Natural killer cell (primary cell): ENCODE measurements around the gene GFRA1. TPM values are rescaled to one million over a fixed set of nuclear protein-coding genes. Genes with fewer than 3 reads are reported as not detected.

Source experiments
- ATAC-seq, 3 donors: fragments of 150-1000 bp in 2 of 3; fragments of 200-7000 bp in 1 of 3; cut with Tn5 transposase; 1 replicate in 1 of 3; 2 replicates in 2 of 3; pipeline ENCODE4 v1.10.0; 2021; ENCODE audit warnings: mild to moderate bottlenecking in 2 of 3, moderate library complexity in 2 of 3
- DNase-seq, 2 donors: peaks; one replicate each; pipeline versions ENCODE4 v3.0.0 to v3.0.0-alpha.2; 2013 to 2021; ENCODE audit warnings: mixed read lengths in 1 of 2
- H3K27ac ChIP-seq: one replicate; pipeline ENCODE4 v1.5.1; 2013; ENCODE audit warnings: mild to moderate bottlenecking, low read length
- H3K27me3 ChIP-seq: one replicate; pipeline ENCODE4 v1.6.1; 2013; ENCODE audit warnings: low read length; ENCODE audit not compliant: control insufficient read depth, insufficient read depth
- H3K36me3 ChIP-seq: one replicate; pipeline ENCODE4 v1.6.1; 2013; ENCODE audit warnings: low read length; ENCODE audit not compliant: control insufficient read depth, insufficient read depth
- H3K4me1 ChIP-seq: one replicate; pipeline ENCODE4 v1.6.1; 2013; ENCODE audit warnings: low read length; ENCODE audit not compliant: control insufficient read depth, insufficient read depth
- H3K4me3 ChIP-seq: one replicate; pipeline ENCODE4 v1.5.1; 2013; ENCODE audit warnings: low read length
- H3K9me3 ChIP-seq: one replicate; pipeline ENCODE4 v1.6.1; 2013; ENCODE audit warnings: low read length; ENCODE audit not compliant: control insufficient read depth, insufficient read depth
- H3K27ac Mint-ChIP-seq, 2 donors: one replicate each; pipeline ENCODE4 v1.8.0; 2022; ENCODE audit warnings: mild to moderate bottlenecking in 2 of 2, mixed read lengths in 2 of 2, moderate library complexity in 1 of 2
- H3K27me3 Mint-ChIP-seq, 2 donors: one replicate each; pipeline ENCODE4 v1.8.0; 2022; ENCODE audit warnings: low read depth in 2 of 2, mixed read lengths in 2 of 2
- H3K36me3 Mint-ChIP-seq: one replicate; pipeline ENCODE4 v1.8.0; 2022; ENCODE audit warnings: mixed read lengths
- H3K4me1 Mint-ChIP-seq, 2 donors: one replicate each; pipeline ENCODE4 v1.8.0; 2022; ENCODE audit warnings: mixed read lengths in 2 of 2
- H3K4me3 Mint-ChIP-seq: one replicate; pipeline ENCODE4 v1.8.0; 2022; ENCODE audit warnings: mild to moderate bottlenecking, moderate library complexity, mixed read lengths
- H3K9me3 Mint-ChIP-seq, 2 donors: one replicate each; pipeline ENCODE4 v1.8.0; 2022; ENCODE audit warnings: mixed read lengths in 2 of 2
- CTCF ChIP-seq: fragments of 200-600 bp; IDR thresholded peaks from one replicate; pipeline ENCODE4 v1.8.0; 2022; ENCODE audit warnings: antibody characterized with exemption
- WGBS: methylation state at CpG from one replicate; pipeline ENCODE4 v1.1.7; 2013; ENCODE audit warnings: missing lambda C conversion rate; ENCODE audit not compliant: insufficient coverage; 5-methylcytosine and 5-hydroxymethylcytosine counted together
- intact Hi-C: fragments of 100-400 bp; cut with micrococcal nuclease; formaldehyde crosslinking; loops from one replicate; pipeline ENCODE4 v1.14.2; 2022
- total RNA-seq, 4 donors: library from RNA; stranded (reverse); fragments of 120-200 nt in 1 of 4; gene quantifications; one replicate each; pipeline versions ENCODE4 v1.2.3 to v1.2.4, GENCODE V29; 2013 to 2022

GFRA1 gene
- total RNA-seq, 3 donors from 2014 or later (not counting 1 experiment from before 2014, with no cell fraction given) = not detected

GRCh38 chr10:116044801-116045248, 228.2 kb downstream of the GFRA1 start:
- Histone ChIP-seq H3K9me3 (no peaks in the 10 kb centered on the region), H3K4me3 (no peak overlapping the region), H3K4me1 (no peaks in the 10 kb centered on the region), H3K36me3 (no peaks in the 10 kb centered on the region), H3K27ac (no peak overlapping the region), H3K27me3 (no peaks in the 10 kb centered on the region)
- Mint-ChIP-seq H3K4me3 (no peak overlapping the region), H3K36me3 (no peaks in the 10 kb centered on the region), H3K4me1 (no peaks in the 10 kb centered on the region), H3K27ac (no peak overlapping the region), H3K27me3 (no peaks in the 10 kb centered on the region), H3K9me3 (peaks cover 7 to 11% of the 10 kb centered on the region in 2 donors)
- intact Hi-C loops = no loop called here
- ATAC-seq (no peak), DNase-seq (no peak)
- TF ChIP-seq CTCF = no peak
- WGBS = 87% methylated on average over 3 of the region's 3 CpGs

- no peak for TF ChIP-seq CTCF
- H3K36me3 ChIP-seq = no peaks in the 10 kb centered on the region
- H3K9me3 ChIP-seq = no peaks in the 10 kb centered on the region
- ATAC-seq (no peak), DNase-seq (no peak)
- no peak overlapping the region for H3K4me3 Mint-ChIP-seq
- H3K4me1 Mint-ChIP-seq = no peaks in the 10 kb centered on the region
- H3K36me3 Mint-ChIP-seq = no peaks in the 10 kb centered on the region
- peaks cover 2 to 6% of the 10 kb centered on the region in 2 donors for H3K9me3 Mint-ChIP-seq
- intact Hi-C loops = no loop called here
- H3K27me3 Mint-ChIP-seq = no peaks in the 10 kb centered on the region
- H3K27ac ChIP-seq = no peak overlapping the region
- no peak overlapping the region for H3K4me3 ChIP-seq
- H3K27me3 ChIP-seq = no peaks in the 10 kb centered on the region
- 31% methylated on average over 8 of the region's 8 CpGs for WGBS
- no peaks in the 10 kb centered on the region for H3K4me1 ChIP-seq
- no peak overlapping the region for H3K27ac Mint-ChIP-seq
These were observed 229.1 kb downstream of the GFRA1 start for GRCh38 chr10:116043861-116044260.

- intact Hi-C loops = no loop called here
- H3K36me3 ChIP-seq = no peaks in the 10 kb centered on the region
- peaks cover 2 to 6% of the 10 kb centered on the region in 2 donors for H3K9me3 Mint-ChIP-seq
- H3K27me3 ChIP-seq = no peaks in the 10 kb centered on the region
- 82% methylated on average over 3 of the region's 3 CpGs for whole genome bisulfite sequencing
- DNase-seq (no peak), ATAC-seq (no peak)
- H3K4me1 ChIP-seq = no peaks in the 10 kb centered on the region
- no peaks in the 10 kb centered on the region for H3K4me1 Mint-ChIP-seq
- no peaks in the 10 kb centered on the region for H3K36me3 Mint-ChIP-seq
- no peak overlapping the region for H3K4me3 Mint-ChIP-seq
- H3K9me3 ChIP-seq = no peaks in the 10 kb centered on the region
- no peaks in the 10 kb centered on the region for H3K27me3 Mint-ChIP-seq
- H3K4me3 ChIP-seq = no peak overlapping the region
- no peak overlapping the region for H3K27ac Mint-ChIP-seq
- H3K27ac ChIP-seq = no peak overlapping the region
- no peak for TF ChIP-seq CTCF
These were observed 229.7 kb downstream of the GFRA1 start for GRCh38 chr10:116043304-116043703.

GRCh38 chr10:116041948-116042347, 231.1 kb downstream of the GFRA1 start:
- H3K27ac ChIP-seq = no peak overlapping the region
- H3K4me3 ChIP-seq = no peak overlapping the region
- ATAC-seq (no peak), DNase-seq (no peak)
- 84% methylated on average over 4 of the region's 4 CpGs for WGBS
- intact Hi-C loops = no loop called here
- Mint-ChIP-seq H3K4me3 (no peak overlapping the region), H3K4me1 (no peaks in the 10 kb centered on the region), H3K27me3 (no peaks in the 10 kb centered on the region), H3K27ac (no peak overlapping the region), H3K9me3 (peaks cover 2 to 8% of the 10 kb centered on the region in 2 donors), H3K36me3 (no peaks in the 10 kb centered on the region)
- no peaks in the 10 kb centered on the region for H3K9me3 ChIP-seq
- H3K27me3 ChIP-seq = no peaks in the 10 kb centered on the region
- TF ChIP-seq CTCF = no peak
- no peaks in the 10 kb centered on the region for H3K36me3 ChIP-seq
- no peaks in the 10 kb centered on the region for H3K4me1 ChIP-seq
